ENCODE results near the gene ANKRD63. TPM values are rescaled to one million over a fixed set of nuclear protein-coding genes. Genes with fewer than 3 reads are reported as not detected.

The ANKRD63 gene
- total and polyA plus RNA-seq, 2 of the 8 experiments (the other 6 are each of a cell fraction or from before 2014, with no cell fraction given) = 0.18 to 0.26 TPM

- Histone ChIP-seq H3K18ac (ENCODE audit: extremely low read depth, low read length) (no peak overlapping the region), H3K4me3 (ENCODE audit: extremely low read depth in 1 of 4, insufficient read depth in 2 of 4, low read depth in 3 of 4, low read length in 4 of 4) (no peak overlapping the region), H2AFZ (ENCODE audit: low read length) (no peak overlapping the region), H3K79me2 (ENCODE audit: control insufficient read depth in 1 of 2, insufficient read depth in 2 of 2, low read length in 2 of 2) (no peaks in the 10 kb centered on the region), H3K23ac (ENCODE audit: insufficient read length) (no peak overlapping the region), H4K20me1 (replicated peaks in 1 of 2; ENCODE audit: control insufficient read depth in 1 of 2, insufficient read depth in 2 of 2, low read length in 2 of 2) (peaks cover 0 to 1% of the 10 kb centered on the region in 2 experiments), H4K5ac (ENCODE audit: insufficient read length, low read depth, low read length) (no peak overlapping the region), H3K4me1 (replicated peaks in 1 of 4; ENCODE audit: control insufficient read depth in 3 of 4, insufficient read depth in 4 of 4, low read length in 3 of 4) (peaks cover 10 to 35% (median 27%) of the 10 kb centered on the region in 4 experiments), H4K8ac (ENCODE audit: extremely low read depth, insufficient read depth, low read length) (no peak overlapping the region), H3K9me3 (ENCODE audit: insufficient read depth in 2 of 2, low read depth in 1 of 2, low read length in 1 of 2) (no peaks in the 10 kb centered on the region), H3K9ac (replicated peaks in 1 of 4; ENCODE audit: extremely low read depth in 1 of 4, low read depth in 3 of 4, low read length in 3 of 4) (no peak overlapping the region), H3K56ac (replicated peaks; ENCODE audit: insufficient read length, low read depth, low read length) (no peak overlapping the region), H2BK15ac (ENCODE audit: low read length) (no peak overlapping the region), H3K79me1 (ENCODE audit: low read depth, low read length) (no peaks in the 10 kb centered on the region; the same call in 1 of the 2 replicates), H3K14ac (ENCODE audit: insufficient read length) (no peak overlapping the region), H3K23me2 (ENCODE audit: low read depth, low read length) (peaks cover 9% of the 10 kb centered on the region; the same call in 1 of the 2 replicates), H3K4ac (replicated peaks; ENCODE audit: insufficient read length, low read depth, low read length) (no peak overlapping the region), H3K4me2 (ENCODE audit: insufficient read depth in 1 of 2, low read depth in 2 of 2, low read length in 2 of 2) (no peak overlapping the region), H2BK5ac (ENCODE audit: low read depth, low read length) (no peak overlapping the region), H3K27ac (ENCODE audit: low read depth, low read length) (no peak overlapping the region), H3K27me3 (replicated peaks in 1 of 4; ENCODE audit: control insufficient read depth in 3 of 4, extremely low read depth in 1 of 4, insufficient read depth in 3 of 4, low read length in 3 of 4) (peaks cover 29 to 67% (median 52%) of the 10 kb centered on the region in 4 experiments), H3K36me3 (ENCODE audit: control insufficient read depth in 2 of 4, insufficient read depth in 4 of 4, low read length in 3 of 4) (no peaks in the 10 kb centered on the region), H2BK120ac (replicated peaks; ENCODE audit: low read depth, low read length) (no peak overlapping the region), H2BK12ac (ENCODE audit: low read depth, low read length) (peak overlapping the region; percentile 68; the same call in 1 of the 2 replicates), H4K91ac (replicated peaks; ENCODE audit: insufficient read length, low read length) (no peak overlapping the region), H2BK20ac (ENCODE audit: low read length) (no peak overlapping the region), H2AK5ac (ENCODE audit: low read depth, low read length) (0 out of 2 replicates have a peak overlapping the region, but pooled peaks have one; percentile 3)
- FAIRE-seq = no peak
- no peak for DNase-seq (ENCODE audit: low read depth in 1 of 2, low spot score in 2 of 2)
- 87% methylated on average over 4 of the region's 4 CpGs; no CpG with 5 or more reads in 1 of the 2 experiments for WGBS, 2 experiments (ENCODE audit: extremely low coverage in 1 of 2, insufficient coverage in 1 of 2, insufficient read length in 1 of 2, insufficient replicate concordance in 2 of 2, low coverage in 1 of 2, low lambda C conversion rate in 2 of 2, missing lambda C conversion rate in 1 of 2)
- ChIA-PET POLR2A (ENCODE audit: partially characterized antibody) (interaction anchor here (1.6 to 1.7 kb wide), 2 partner anchors 10 to 20 kb away, joined by 4 to 11 read pairs; partner anchors contain the start of gene PLCB2), CTCF (ENCODE audit: partially characterized antibody) (interaction anchor here (0.8 to 16.2 kb wide), 8 partner anchors 12 to 84 kb away, joined by 3 to 518 read pairs (median 6); partner anchors contain the start of genes CCDC9B, INAFM2 and PLCB2)
- TF ChIP-seq RXRA (IDR thresholded peaks at IDR 0.05; ENCODE audit: insufficient read depth, low read depth, low read length) (no peak), MAX (IDR thresholded peaks at IDR 0.05) (no peak), FOSL1 (IDR thresholded peaks at IDR 0.05; ENCODE audit: insufficient read depth, low read depth, low read length) (no peak), HDAC2 (IDR thresholded peaks at IDR 0.05; ENCODE audit: borderline replicate concordance in 1 of 2, low read depth in 2 of 2, low read length in 2 of 2) (no peak), GABPA (IDR thresholded peaks at IDR 0.05; ENCODE audit: borderline replicate concordance, insufficient read depth, low read length) (no peak), TEAD4 (IDR thresholded peaks at IDR 0.05; ENCODE audit: low read depth, low read length) (no peak)
Observed at GRCh38 chr15:40287968-40288367, 5.1 kb upstream of the ANKRD63 start.

Measured in H1 (cell line).